Measurements from ENCODE around the gene TLN1.

Gene TLN1

DNA sequence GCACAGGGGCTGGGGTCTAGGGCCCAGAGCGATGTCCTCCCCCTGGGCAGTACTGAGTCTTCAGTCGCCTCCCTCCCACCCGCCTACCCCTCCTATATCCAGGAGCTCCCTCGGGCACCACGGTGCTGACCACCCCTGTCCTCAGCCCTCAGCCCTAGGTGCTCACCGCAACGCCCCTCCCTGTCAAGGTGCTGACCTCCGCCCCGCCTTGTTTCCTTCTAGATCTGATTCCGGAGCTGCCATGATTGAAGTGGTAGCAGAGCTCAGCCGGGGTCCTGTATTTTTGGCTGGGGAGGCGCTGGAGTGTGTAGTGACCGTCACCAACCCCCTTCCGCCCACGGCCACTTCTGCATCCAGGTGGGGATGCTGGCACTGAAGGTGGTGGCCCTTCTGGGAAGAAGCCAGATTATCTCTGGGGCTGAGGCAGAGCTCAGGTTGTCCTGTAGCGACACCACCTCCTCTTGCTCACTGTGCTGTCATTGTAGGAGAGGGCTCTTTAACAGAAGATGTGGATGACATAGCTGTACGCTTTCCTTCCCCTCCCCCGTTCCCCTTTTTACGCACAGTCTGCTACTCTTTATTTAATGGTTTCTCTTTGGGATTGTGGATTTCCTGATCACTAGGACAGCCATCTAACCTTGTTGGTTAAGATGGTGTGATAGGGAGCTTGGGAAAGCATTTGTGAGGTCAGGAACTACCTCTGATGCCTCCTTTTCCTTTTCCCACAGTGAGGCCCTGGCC is 17.7 kb upstream of the TLN1 start:
- peak; percentile 45 for DNase-seq

GRCh38 chr9:35748858-35749514 is 17.0 kb upstream of the TLN1 start, which contains the start of the genes GBA2 and RGP1:
Gene GBA2 (minus strand): TSS chr9:35749228. CDS start chr9:35748704, 524 bp downstream.
Gene RGP1 (plus strand): TSS chr9:35749287. CDS start chr9:35749756, 469 bp downstream.
- peak; percentile 74 for DNase-seq

- DNase-seq: no peak
Measured at GRCh38 chr9:35748242-35748857, 16.4 kb upstream of the TLN1 start.

DNA sequence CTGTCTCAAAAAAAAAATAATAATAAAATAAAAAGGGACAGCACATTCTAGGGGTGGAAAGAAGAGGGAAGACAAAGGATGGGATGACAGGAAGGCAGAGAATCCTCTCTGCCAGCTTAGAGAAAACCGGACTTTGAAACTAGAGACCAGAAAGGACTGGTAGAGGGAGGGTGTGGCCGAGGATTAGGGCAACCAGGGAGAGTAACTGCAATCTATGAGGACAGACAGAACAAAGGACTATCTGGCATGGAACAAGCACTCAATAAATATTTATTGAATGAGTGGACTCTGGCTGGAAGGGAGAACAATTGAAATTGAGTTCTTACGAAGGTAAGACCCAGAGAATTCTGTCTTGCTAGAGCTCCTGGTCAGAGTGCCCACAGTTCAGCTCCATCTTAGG is 14.6 kb upstream of the TLN1 start:
- DNase-seq: no peak

- no peak for DNase-seq
Measured at GRCh38 chr9:35745569-35745968, 13.6 kb upstream of the TLN1 start.

GRCh38 chr9:35743880-35744518 is 12.0 kb upstream of the TLN1 start:
- DNase-seq: no peak

GRCh38 chr9:35743452-35743851 is 11.5 kb upstream of the TLN1 start:
- DNase-seq: no peak

DNA sequence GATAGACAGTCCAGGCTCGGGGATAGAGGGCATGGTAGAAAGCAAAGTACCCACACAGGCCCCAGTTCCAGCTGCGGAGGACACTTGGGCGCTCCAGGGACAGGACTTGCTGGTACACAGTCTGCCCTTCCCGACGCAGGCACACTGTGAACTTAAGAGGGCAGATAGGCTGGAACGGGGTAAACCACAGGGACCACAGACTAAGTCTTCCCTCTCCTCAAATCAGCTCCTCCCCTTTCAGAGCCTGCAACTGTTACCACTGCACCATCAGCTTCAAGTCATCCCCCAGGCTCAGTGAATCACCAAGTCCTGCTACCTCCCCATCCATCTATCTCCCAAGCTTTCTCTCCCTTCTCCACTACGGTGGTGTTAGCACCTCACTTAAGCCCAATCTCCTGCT is 9.7 kb upstream of the TLN1 start:
- no peak for DNase-seq

DNA sequence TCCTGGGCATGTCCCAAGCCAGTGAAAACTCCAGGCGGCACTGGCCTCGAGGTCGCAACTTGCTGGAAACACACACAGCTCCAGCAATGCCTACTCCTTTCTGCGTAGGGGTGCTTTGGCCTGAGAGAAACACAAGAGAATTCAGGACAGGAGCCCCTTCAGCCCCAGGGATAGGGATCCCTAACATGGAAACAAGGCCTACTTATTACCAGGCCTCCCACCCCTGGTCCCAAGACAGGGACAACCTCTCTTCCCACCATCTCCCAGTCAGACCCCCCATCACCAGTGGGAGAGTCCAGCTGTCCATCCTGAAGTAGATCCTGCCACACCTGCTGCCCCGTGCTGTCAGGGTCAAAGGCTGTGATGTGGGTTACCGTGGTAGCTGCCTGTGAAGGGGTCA is 8.2 kb upstream of the TLN1 start:
- DNase-seq: no peak

- DNase-seq: no peak
Measured at GRCh38 chr9:35738924-35739323, 6.9 kb upstream of the TLN1 start.

GRCh38 chr9:35738186-35738585 is 6.2 kb upstream of the TLN1 start:
- no peak for DNase-seq

GRCh38 chr9:35737143-35737542 is 5.1 kb upstream of the TLN1 start:
- DNase-seq: no peak

GRCh38 chr9:35736201-35736633 is 4.2 kb upstream of the TLN1 start:
- peak; percentile 74 for DNase-seq

DNA sequence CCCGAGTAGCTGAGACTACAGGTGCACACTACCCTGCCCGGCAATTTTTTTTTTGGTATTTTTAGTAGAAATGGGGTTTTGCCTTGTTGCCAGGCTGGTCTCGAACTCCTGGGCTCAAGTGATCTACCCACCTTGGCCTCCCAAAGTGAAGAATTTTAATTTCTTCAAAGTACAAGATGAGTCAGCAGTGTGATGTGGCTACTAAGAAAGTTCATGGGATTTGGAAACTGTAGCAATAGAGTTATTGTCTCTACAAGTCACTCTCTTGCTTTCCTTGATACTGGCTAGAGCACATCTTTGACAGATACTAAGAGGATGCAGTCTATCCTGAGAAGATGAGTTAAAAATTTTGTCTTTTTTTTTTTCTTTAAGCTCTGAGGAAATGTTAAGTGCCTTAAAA is 2.1 kb upstream of the TLN1 start:
- no peak for DNase-seq

DNA sequence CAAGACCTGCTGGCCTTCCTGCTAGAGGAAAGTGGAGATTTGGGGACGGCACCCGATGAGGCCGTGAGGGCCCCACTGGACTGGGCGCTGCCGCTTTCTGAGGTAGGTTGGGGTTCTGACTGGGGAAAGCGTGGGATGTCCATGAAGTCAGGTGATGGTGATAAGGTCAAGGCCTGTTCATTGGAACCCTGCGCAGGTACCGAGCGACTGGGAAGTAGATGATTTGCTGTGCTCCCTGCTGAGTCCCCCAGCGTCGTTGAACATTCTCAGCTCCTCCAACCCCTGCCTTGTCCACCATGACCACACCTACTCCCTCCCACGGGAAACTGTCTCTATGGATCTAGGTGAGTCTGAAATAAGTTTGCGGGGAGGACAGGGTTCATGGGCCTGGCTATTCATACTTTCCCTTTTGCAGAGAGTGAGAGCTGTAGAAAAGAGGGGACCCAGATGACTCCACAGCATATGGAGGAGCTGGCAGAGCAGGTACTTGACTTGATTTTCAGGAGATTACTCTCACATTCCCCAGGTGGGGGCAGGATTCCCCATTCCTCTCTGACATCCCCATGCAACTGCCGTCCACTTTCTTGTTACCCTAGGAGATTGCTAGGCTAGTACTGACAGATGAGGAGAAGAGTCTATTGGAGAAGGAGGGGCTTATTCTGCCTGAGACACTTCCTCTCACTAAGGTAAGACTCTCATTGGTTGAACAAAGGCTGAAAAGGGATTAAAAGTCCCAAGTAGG is 976 bp upstream of the TLN1 start:
- peak; percentile 32 for DNase-seq

DNA sequence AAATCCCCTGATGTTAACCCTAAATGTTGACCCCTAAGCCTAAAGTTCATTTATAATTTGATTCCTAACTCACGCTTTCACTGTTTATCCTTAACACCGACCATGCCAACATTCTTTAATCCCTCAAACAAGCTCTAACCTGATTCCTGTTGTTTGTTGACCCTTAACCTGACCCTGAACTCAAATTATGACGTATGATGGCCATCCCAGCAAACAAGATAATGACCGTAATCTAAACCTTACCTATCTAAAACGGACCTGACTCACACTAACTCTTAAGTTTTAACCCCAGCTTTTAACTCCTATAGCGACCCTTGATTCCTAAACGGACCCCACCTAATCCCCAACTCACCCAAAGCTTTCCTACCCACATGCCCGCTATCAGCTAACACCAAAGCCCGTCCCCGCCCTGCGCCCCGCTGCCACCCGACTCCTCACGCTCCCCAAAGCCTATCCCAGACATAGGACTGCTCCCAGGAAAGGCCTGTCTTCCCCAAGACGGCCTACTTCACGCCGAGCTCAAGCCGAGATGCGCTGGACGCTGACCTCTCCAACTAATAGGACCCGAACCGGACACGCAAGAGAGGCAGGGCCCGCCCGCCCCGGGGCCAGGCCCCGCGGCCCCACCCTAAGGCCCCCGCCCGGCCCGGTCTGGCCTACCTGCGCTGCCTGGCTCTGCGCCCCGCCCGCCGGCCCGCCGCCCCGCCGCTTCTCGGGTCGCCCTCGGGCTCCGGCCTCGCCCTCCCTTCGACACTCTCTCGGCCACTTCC is 395 bp downstream of the TLN1 start:
- DNase-seq: no peak

DNA sequence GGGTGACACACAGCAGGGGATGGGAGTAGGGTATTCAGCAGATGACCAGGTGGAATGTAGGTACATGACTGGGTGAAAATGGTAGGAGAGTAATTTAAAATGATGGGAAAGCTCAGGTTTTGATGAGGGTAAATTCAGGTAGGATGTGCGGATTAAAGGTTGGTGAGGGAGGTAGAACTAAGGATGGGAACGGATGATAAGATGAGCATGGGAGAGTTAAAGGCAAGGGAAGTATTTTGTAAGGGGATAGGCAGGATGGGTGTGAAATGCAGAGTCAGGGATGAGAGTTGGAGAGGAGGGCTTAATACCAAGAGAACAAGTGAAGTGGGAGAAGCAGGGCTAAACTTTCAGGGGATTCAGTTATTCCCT is 1.5 kb downstream of the TLN1 start:
- DNase-seq: no peak

DNA sequence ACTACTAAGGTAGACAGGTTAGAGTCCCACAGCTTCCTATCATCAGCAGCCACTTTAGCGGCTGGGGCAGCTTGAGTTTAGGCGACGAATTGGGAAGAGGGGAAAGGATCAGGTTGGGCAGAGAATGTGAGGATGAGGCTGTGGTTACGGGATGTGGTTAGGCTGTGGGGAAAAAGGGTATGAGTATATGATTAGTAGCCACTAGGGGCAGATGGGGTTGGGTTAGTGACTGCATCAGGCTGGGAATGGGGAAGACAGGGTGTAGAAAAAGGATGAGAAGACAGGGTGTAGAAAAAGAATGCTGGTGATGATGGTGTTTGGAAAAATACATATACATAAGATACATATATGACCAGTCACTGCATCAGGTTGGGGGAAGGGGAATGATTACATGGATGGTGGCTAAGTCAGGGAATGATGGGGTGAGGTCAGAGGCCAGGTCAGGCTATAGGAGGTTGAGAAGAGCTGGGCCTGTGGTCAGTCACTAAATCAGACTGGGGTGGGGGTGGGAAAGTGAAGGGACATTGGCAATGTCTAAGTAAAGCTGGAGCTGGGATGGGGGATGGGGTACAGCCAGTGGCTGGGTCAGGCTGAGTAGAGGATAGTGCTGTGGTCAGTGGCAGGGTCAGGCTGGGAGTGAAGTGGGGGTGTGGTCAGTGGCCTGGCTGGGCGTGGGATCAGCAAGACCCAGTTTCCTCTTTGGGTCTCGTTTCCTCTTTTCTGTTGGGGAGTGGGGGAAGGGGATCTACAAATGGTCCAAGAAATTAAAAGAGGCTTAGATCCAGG is 2.1 kb downstream of the TLN1 start:
- DNase-seq: peak; percentile 31

DNA sequence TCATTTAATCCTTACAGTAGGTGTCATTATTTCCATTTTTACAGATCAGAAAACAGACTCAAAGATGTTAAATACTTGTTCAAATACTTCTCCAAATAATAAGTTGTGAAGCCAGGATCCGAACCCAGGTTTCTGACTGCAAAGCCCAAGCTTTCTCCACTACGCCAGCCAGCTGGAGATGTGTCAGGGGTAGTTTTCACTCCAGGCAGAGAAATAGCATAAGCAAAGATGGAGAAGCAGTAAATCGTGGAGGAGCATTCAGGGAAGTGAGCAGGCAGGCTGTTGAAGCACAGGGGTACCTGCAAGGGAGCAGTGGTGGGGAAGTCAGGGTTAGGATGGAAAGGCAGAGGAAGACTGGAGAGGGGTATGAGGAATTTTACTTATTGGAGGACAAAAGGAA is 2.9 kb downstream of the TLN1 start:
- no peak for DNase-seq

DNA sequence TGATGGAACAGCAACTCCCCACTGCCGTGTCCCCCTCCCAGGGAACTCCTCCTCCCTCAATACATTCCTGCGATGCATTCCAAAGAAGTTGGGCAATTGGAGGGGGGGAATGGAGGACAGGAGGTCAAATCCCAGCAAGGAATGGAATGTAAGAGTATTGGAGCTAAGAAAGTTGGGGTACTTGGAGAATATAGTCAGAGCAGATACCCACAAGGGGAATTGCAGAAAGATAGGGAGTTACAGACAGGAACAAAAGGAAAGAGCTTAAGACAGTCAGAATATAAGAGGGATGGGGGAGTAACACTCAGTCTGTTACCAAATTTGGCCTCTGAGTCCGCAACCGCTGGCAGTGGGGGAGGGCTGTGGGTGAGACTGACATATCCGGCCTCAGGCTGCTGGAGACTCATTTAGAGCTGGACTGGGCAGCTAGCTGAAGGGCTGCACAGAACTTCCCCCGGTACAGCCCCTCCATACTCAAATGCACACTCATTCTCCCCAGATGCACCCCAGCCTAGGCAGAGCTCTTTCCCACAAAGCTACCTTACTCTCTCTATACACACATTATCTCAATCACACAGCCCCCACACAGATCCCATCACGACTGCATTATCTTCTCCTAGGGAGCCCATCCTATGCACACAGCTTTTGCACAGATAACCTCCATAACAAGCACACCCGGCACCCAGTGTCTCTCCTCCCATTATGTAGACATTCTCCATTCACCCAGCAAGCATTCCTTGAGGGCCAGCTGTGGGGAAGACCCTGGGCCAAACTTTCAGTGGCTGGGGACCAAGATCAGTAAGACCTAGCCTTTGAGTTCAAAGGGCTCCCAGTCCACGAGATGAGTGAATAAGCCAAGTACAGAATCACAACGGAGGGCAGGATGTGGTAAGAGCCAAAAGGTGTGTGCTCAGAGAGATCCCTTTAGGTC is 3.7 kb downstream of the TLN1 start:
- peak; percentile 30 for DNase-seq

Measured in stimulated activated CD4-positive, alpha-beta T cell treated with anti-CD3 and anti-CD28 coated beads, Interleukin-4, amount 100 ng/mL, for 24 hours (primary cell).